Stomach (tissue), 9 donors: ENCODE measurements around the gene SAFB. TPM values are rescaled to one million over a fixed set of nuclear protein-coding genes. Genes with fewer than 3 reads are reported as not detected.

Source experiments
- DNase-seq, 2 donors: peaks; one replicate each; pipeline versions ENCODE4 v3.0.0 to v3.0.0-alpha.2; 2013 to 2019
- H3K27ac ChIP-seq, 5 donors: fragments of 200-600 bp in 4 of 5; sonication (generic) in 4 of 5; one replicate each; pipeline ENCODE4 v1.5.1; 2013 to 2019; ENCODE audit warnings: mild to moderate bottlenecking in 1 of 5, moderate library complexity in 1 of 5
- H3K27me3 ChIP-seq, 3 donors: fragments of 200-600 bp; sonication (generic); one replicate each; pipeline ENCODE4 v1.5.1; 2017 to 2019; ENCODE audit warnings: mixed run types in 1 of 3
- H3K36me3 ChIP-seq, 4 donors: fragments of 200-600 bp; sonication (generic); 1 replicate in 3 of 4; 2 replicates in 1 of 4; pipeline ENCODE4 v1.5.1; 2016 to 2019
- H3K4me1 ChIP-seq, 4 donors: fragments of 200-600 bp; sonication (generic); one replicate each; pipeline ENCODE4 v1.5.1; 2016 to 2019
- H3K4me3 ChIP-seq, 4 donors: fragments of 200-600 bp; sonication (generic) in 3 of 4; one replicate each; pipeline ENCODE4 v1.5.1; 2016 to 2019; ENCODE audit warnings: mild to moderate bottlenecking in 1 of 4
- H3K9me3 ChIP-seq, 4 donors: fragments of 200-600 bp; sonication (generic); one replicate each; pipeline ENCODE4 v1.5.1; 2016 to 2019
- EP300 ChIP-seq: sonication (generic); formaldehyde crosslinking; IDR thresholded peaks from one replicate; pipeline ENCODE4 v1.6.1; 2017; ENCODE audit warnings: antibody characterized with exemption
- POLR2A ChIP-seq, 4 donors: fragments of 450-650 bp; IDR thresholded peaks; one replicate each; pipeline ENCODE4 v1.6.1; 2016; ENCODE audit warnings: antibody characterized with exemption in 4 of 4, control low read depth in 2 of 4, mild to moderate bottlenecking in 1 of 4, moderate library complexity in 1 of 4
- POLR2AphosphoS5 ChIP-seq, 3 donors: sonication (generic); formaldehyde crosslinking; IDR thresholded peaks; one replicate each; pipeline ENCODE4 v1.6.1; 2016; ENCODE audit warnings: antibody characterized with exemption in 3 of 3
- WGBS, 5 donors: extraction: QIAGEN DNeasy Blood & Tissue Kit in 3 of 5; methylation state at CpG; one replicate each; pipeline versions ENCODE4 v1.1.5 to v1.1.7; 2013 to 2018; 5-methylcytosine and 5-hydroxymethylcytosine counted together
- intact Hi-C: fragments of 100-400 bp; cut with DNase I; formaldehyde crosslinking; loops from one replicate; pipeline ENCODE4 v1.15.1; 2023; ENCODE audit warnings: low total_unique reads
- polyA plus RNA-seq, 3 donors: library from polyadenylated mRNA; stranded (reverse); fragments of 200-250 nt; gene quantifications; one replicate each; pipeline ENCODE4 v1.2.3, GENCODE V29; 2013
- total RNA-seq, 5 donors: library from RNA; depleted of rRNA; stranded (reverse); fragments of >200 nt; gene quantifications; one replicate each; pipeline versions ENCODE4 v1.1.0 to v1.2.3, GENCODE V29; 2014 to 2016
- TF ChIP-seq, protein P1 (sequence below), 7 experiments: fragments of 450-650 bp in 4 of 7; fragments of 200-600 bp in 3 of 7; sonication (generic) in 3 of 7; IDR thresholded peaks; one replicate each; pipeline ENCODE4 v1.5.1; 2016 to 2019; ENCODE audit warnings: antibody characterized with exemption in 7 of 7, control low read depth in 2 of 7, mild to moderate bottlenecking in 1 of 7
- donor health status: healthy with polysubstance abuse.
- donor health status: Bipolar disorder and iron deficiency.
- donor health status: healthy.

Gene SAFB
- total and polyA plus RNA-seq, 8 donors = 33.1 to 636 (median 70.7) TPM

DNA sequence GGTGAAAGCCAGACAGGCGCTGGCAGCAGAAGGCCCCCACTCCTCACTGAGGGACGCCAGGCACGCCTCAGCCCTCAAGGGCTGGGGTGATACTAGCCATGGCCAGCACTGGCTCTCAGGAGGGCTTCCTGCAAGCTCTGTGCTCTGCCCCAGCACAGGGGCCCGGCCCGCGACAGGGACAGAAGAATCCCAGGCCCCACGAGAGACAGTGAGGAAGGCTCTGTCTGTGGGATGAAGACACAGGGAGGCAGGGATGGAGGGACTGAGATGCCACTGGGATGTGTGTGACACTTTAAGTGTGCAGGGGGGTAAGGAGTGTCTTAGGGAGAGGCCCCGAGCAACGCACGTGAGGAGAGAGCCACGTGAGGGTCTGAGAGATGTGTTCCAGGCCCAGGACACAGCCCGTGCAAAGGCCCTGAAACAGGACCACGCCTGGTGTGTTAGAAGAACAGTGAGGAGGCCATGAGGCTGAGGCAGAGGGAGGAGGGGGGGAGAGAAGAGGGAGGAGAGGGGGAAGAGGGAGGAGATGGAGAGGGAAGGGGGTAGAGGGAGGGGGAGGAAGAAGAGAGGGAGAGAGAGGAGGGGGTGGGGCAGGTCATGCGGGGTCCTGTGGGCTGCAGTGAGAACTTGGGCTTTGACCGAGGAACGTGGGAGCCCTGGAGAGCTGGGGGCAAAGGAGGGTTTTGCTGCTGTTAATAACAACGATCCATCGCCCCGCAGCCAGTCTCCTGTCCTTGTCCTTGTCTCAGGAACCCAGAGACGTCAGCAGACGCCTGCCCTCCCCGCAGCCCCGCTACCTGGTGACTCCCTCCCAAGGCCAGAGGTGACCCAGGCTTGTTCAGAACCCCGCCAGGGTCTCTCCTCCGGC is 74.4 kb downstream of the SAFB start:
- 75 to 83% (median 78%) methylated on average over 22 to 25 of the region's 25 CpGs for WGBS, 5 donors
- H3K27me3 ChIP-seq = no peaks in the 10 kb centered on the region
- no peak for DNase-seq
- no peak overlapping the region for H3K4me3 ChIP-seq
- H3K4me1 ChIP-seq = peaks cover 4 to 24% (median 17%) of the 10 kb centered on the region in 4 donors
- intact Hi-C loops = no loop called here
- TF ChIP-seq EP300 (no peak), POLR2AphosphoS5 (IDR thresholded peaks at IDR 0.05) (no peak), POLR2A (IDR thresholded peaks at IDR 0.05) (no peak)
- TF ChIP-seq, protein P1, sequence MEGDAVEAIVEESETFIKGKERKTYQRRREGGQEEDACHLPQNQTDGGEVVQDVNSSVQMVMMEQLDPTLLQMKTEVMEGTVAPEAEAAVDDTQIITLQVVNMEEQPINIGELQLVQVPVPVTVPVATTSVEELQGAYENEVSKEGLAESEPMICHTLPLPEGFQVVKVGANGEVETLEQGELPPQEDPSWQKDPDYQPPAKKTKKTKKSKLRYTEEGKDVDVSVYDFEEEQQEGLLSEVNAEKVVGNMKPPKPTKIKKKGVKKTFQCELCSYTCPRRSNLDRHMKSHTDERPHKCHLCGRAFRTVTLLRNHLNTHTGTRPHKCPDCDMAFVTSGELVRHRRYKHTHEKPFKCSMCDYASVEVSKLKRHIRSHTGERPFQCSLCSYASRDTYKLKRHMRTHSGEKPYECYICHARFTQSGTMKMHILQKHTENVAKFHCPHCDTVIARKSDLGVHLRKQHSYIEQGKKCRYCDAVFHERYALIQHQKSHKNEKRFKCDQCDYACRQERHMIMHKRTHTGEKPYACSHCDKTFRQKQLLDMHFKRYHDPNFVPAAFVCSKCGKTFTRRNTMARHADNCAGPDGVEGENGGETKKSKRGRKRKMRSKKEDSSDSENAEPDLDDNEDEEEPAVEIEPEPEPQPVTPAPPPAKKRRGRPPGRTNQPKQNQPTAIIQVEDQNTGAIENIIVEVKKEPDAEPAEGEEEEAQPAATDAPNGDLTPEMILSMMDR (IDR thresholded peaks at IDR 0.05) = no peak
- H3K27ac ChIP-seq = no peak overlapping the region
- no peaks in the 10 kb centered on the region for H3K9me3 ChIP-seq
- peaks cover 74 to 100% (median 99%) of the 10 kb centered on the region in 4 donors for H3K36me3 ChIP-seq

DNA sequence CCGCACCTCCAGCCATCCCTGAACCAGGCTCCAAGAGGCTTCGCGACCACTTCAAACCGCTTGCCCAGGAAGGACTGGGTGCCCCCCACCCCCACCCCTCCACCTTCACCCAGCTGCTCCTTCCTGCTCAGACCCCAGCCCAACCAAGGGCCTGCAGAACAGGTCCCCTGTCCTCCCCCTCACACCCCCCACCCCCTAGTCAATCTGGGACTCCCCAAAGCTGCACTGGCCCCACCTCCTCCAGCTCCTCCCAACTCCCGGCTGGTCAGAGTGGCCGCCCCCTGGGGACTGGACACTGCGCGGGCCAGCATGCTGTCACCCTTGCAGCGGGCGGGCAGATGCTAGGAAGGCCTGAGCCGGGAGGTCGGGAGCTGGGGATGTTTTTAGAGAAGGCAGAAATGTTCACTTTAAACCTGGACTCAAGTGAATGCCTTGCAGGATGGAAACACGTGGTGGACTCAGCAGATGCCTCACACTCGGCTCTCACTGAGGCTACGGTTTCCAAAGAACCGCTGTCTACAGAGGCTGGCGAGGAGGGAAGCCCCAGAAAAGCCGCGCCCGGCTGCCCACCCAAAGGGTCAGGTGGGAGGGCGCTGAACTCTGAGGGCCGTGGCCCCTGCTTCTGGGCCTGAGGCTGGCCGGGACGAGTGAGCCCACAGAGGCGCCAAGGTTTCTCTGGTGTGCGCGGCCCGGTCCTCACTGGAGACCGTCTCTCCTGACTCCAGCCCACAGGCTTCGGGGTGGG is 75.2 kb downstream of the SAFB start:
- 76 to 84% (median 82%) methylated on average over 23 to 30 of the region's 30 CpGs for WGBS, 5 donors
- no peak overlapping the region for H3K4me3 ChIP-seq
- TF ChIP-seq, protein P1 (IDR thresholded peaks at IDR 0.05) = no peak
- no peak for TF ChIP-seq EP300
- TF ChIP-seq POLR2AphosphoS5 (IDR thresholded peaks at IDR 0.05) = no peak
- no peak for TF ChIP-seq POLR2A (IDR thresholded peaks at IDR 0.05)
- DNase-seq = no peak
- H3K27ac ChIP-seq = no peak overlapping the region
- peaks cover 0 to 16% (median 10%) of the 10 kb centered on the region in 4 donors for H3K4me1 ChIP-seq
- intact Hi-C loops = no loop called here
- no peaks in the 10 kb centered on the region for H3K9me3 ChIP-seq
- no peaks in the 10 kb centered on the region for H3K27me3 ChIP-seq
- peaks cover 66 to 96% (median 93%) of the 10 kb centered on the region in 4 donors for H3K36me3 ChIP-seq

DNA sequence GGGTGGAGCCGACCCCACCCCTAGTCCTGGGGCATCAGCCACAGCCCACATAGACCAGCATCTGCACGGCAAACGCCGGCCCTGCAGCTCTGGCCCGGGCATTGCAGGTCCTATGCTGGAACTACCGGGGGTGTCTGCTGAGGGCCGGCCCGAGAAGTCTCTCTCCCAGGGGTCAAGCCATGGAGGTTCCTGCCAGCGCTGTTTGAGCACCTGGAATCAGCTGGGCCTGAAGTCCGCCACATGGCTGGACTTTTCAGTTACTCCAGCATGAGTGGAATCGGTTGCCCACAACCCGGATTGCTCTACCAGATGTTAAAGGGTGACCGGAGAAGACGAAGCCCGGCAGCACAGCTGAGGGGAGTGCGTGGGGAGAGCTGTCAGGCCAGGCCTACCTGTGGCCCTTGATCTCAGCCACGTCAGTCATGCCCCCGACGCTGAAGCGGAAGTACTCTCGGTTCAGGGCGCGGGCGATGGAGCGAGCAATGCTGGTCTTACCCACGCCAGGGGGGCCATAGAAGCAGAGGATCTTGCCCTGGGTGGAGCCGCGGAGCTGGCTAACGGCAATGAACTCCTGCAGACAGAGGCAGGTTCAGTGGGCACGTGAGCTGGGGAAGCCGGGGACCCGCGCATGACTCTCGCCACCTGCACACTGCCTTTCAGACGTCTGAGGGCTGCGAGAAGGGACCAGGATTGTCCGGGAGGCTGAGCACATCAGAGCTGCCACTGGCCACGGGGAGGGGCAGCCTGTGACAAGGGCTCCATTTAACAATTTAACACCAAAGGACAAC is 75.9 kb downstream of the SAFB start:
- TF ChIP-seq, protein P1 (IDR thresholded peaks at IDR 0.05) = no peak
- no peak for TF ChIP-seq EP300
- no peak for TF ChIP-seq POLR2AphosphoS5 (IDR thresholded peaks at IDR 0.05)
- no peak for TF ChIP-seq POLR2A (IDR thresholded peaks at IDR 0.05)
- no peaks in the 10 kb centered on the region for H3K27me3 ChIP-seq
- WGBS, 5 donors = 89 to 92% (median 91%) methylated on average over 33 to 38 of the region's 38 CpGs
- H3K36me3 ChIP-seq = peaks cover 65 to 96% (median 93%) of the 10 kb centered on the region in 4 donors
- intact Hi-C loops = no loop called here
- peaks cover 0 to 10% (median 3%) of the 10 kb centered on the region in 4 donors for H3K4me1 ChIP-seq
- no peaks in the 10 kb centered on the region for H3K9me3 ChIP-seq
- no peak overlapping the region for H3K27ac ChIP-seq
- DNase-seq = no peak
- no peak overlapping the region for H3K4me3 ChIP-seq
